A673 (cell line): Measurements from ENCODE around the gene MBNL2.

Experiments used
- EZH2 ChIP-seq: fragments of 200-600 bp; sonication (generic); IDR thresholded peaks from 2 replicates; pipeline ENCODE4 v1.6.1; 2017; ENCODE audit warnings: borderline replicate concordance, low read depth, mild to moderate bottlenecking, mixed read lengths, antibody characterized with exemption, low read length; ENCODE audit not compliant: poor library complexity, severe bottlenecking
- TF ChIP-seq, protein P1 (sequence below): fragments of 300-800, 200-600 bp; sonication (generic); conservative IDR thresholded peaks from 2 replicates; pipeline ENCODE4 v1.5.1; 2017; ENCODE audit warnings: low read depth, mild to moderate bottlenecking, antibody characterized with exemption, low read length, moderate library complexity, mixed read lengths

- TF ChIP-seq, protein P1, sequence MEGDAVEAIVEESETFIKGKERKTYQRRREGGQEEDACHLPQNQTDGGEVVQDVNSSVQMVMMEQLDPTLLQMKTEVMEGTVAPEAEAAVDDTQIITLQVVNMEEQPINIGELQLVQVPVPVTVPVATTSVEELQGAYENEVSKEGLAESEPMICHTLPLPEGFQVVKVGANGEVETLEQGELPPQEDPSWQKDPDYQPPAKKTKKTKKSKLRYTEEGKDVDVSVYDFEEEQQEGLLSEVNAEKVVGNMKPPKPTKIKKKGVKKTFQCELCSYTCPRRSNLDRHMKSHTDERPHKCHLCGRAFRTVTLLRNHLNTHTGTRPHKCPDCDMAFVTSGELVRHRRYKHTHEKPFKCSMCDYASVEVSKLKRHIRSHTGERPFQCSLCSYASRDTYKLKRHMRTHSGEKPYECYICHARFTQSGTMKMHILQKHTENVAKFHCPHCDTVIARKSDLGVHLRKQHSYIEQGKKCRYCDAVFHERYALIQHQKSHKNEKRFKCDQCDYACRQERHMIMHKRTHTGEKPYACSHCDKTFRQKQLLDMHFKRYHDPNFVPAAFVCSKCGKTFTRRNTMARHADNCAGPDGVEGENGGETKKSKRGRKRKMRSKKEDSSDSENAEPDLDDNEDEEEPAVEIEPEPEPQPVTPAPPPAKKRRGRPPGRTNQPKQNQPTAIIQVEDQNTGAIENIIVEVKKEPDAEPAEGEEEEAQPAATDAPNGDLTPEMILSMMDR: no peak
- TF ChIP-seq EZH2: no peak
Measured at GRCh38 chr13:97328222-97328790, 106.2 kb downstream of the MBNL2 start.
